GM18867 (cell line): ENCODE results near the gene ST6GALNAC5.
A peak's percentile ranks its signal among the peaks of the same experiment; 100 is the strongest.
"Not testable (repeated sequence)": the region's sequence is repeated elsewhere in the genome, so short reads cannot be mapped to it uniquely, and the experiment has no call there.

ENCODE experiments used
- ATAC-seq: cut with Tn5 transposase; IDR thresholded peaks from one replicate; pipeline ENCODE4 v1.9.1; 2021; ENCODE audit warnings: mild to moderate bottlenecking, moderate library complexity; ENCODE audit not compliant: unreplicated experiment

The ST6GALNAC5 gene

GRCh38 chr1:76865696-76866286, 1.5 kb upstream of the ST6GALNAC5 start:
- ATAC-seq: no peak

- ATAC-seq: no peak
Measured at GRCh38 chr1:76866566-76866965, 714 bp upstream of the ST6GALNAC5 start.

DNA sequence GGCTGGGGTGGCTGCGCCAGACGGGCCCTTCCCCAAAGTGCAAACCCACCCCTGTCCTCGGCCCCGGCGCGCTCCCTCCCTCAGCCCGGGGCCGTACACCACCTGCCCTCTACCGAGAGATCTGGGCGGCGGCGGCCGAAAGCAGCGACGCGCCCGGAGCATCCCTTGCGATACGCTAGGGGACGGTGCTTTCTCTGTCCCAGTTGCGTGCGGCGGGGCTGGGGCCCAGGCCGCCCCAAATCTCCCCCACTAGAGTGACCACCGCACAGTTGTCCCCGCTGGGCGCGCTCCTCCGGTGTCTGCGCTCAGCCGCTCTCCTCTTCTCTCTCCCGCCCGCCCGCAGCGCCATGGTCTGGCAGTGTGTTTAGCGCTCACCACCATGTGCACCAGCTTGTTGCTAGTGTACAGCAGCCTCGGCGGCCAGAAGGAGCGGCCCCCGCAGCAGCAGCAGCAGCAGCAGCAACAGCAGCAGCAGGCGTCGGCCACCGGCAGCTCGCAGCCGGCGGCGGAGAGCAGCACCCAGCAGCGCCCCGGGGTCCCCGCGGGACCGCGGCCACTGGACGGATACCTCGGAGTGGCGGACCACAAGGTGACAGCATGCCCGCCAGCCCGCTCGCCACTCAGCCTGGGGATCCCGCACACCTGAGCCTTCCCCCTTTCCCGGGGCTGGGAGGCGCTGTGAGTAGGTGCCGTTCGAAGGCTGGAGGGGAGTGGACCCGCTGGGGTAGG, 1.0 kb downstream of the ST6GALNAC5 start:
- ATAC-seq: peak; percentile 42

DNA sequence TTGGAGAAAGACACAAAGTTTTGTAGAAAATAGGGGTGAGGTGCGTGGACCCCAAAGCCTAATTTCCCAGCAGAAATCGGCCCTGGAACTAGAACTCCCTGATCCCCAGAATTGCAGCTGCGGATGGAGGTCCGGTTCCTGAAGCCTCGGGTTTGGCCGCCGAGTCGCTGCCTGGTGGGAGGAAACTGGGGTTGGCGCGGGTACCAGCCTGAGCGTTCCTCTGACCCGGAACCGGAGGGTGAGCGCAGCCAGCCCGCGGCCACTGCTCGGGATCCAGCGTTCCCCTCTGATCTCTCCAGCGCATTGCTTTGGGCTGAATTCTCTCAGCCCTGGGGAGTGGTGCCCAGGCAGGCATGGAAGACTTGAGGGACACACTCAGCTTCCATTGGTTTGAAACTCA, 1.6 kb downstream of the ST6GALNAC5 start:
- no peak for ATAC-seq

DNA sequence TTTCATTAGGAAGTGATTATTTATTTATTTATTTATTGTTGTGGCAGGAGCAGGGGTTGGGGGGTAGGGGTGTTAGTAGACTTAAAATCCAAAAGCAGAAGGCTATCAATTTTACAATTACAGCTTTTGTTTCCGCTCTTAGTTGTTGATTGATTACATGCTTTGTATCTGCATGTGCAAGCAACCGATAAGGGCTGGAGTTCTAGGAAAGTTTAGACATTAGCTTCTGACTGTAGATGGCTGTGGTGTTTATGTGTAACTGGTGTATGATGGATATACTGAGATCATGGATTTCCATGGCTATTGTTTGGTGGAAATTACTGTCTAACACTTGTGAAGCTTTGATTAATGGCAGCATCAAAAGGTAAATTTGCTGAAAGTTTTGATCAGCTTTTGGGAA, 2.8 kb downstream of the ST6GALNAC5 start:
- no peak for ATAC-seq

GRCh38 chr1:76871355-76871974, 4.2 kb downstream of the ST6GALNAC5 start:
- ATAC-seq: peak; percentile 98

DNA sequence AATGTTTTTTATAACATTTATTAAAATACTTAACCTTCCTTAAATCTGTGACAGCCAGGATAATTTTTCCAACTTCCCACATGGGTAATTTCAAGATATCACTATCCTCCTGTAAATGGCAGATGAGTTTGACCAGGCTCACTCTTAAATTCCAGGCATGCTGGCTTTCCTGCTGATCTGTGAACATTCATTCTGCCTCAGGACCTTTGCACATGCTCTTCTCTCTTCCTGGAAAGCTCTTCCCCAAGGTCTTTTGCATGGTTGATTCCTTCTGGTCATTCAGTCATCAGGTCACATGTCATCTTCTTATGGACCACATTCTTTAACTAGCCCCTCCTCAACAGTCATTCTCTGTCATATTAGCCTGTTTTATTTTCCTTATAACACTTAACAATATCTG, 5.7 kb downstream of the ST6GALNAC5 start:
- ATAC-seq: no peak

- ATAC-seq: no peak
Measured at GRCh38 chr1:76876655-76877395, 9.5 kb downstream of the ST6GALNAC5 start.

GRCh38 chr1:76879014-76879413, 11.7 kb downstream of the ST6GALNAC5 start:
- ATAC-seq: not testable (repeated sequence)

GRCh38 chr1:76881762-76882161, 14.5 kb downstream of the ST6GALNAC5 start:
- no peak for ATAC-seq

DNA sequence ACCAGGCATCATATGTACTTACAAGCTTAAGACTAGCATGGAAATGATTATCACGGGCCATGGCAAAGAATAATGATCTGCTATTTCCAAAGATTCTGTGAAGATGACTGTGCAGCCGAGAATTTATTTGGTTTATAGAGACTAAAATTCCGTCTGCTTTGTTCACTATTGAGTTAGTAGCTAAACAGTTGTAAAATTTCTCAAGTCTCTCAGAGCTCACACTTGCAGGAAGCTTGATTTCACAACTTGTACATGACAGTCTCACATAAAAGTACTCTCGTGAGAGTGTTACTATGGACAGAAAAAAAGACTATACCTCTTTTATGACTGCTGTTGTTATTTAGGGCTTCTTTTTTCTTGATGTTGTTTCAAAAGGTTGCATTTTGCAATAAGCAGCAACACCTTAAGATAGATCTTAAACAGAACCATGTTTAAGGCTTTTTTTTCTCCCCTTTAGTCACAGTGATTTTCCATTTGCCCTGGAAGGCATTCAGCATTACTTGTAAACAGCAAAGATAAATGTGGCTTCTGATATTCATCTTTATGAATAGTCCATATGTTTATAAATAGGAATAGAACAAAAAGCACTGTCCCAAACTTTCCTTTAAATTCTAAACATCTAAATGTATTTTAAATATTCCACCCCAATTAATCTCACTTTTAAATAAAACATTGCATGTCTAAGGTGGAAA, 24.8 kb downstream of the ST6GALNAC5 start:
- no peak for ATAC-seq

DNA sequence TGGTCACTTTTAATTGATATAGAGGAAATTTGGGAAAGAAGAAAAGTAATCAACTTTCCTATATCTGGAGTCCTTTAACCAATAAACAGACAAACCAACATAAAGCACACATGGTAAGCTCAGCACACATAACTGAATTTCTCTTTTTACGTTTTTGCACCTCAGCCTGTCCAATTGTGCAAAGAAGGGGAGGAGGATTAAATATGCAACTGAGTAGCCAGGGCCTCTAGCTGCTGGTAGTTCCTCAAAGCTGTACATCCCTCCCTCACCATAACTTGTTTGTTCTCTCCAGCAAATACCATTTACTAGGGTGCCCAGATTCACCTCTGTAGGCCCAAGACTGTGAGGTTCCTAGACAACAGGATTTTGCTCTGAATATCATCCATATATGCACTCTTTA, 25.4 kb downstream of the ST6GALNAC5 start:
- ATAC-seq: no peak

DNA sequence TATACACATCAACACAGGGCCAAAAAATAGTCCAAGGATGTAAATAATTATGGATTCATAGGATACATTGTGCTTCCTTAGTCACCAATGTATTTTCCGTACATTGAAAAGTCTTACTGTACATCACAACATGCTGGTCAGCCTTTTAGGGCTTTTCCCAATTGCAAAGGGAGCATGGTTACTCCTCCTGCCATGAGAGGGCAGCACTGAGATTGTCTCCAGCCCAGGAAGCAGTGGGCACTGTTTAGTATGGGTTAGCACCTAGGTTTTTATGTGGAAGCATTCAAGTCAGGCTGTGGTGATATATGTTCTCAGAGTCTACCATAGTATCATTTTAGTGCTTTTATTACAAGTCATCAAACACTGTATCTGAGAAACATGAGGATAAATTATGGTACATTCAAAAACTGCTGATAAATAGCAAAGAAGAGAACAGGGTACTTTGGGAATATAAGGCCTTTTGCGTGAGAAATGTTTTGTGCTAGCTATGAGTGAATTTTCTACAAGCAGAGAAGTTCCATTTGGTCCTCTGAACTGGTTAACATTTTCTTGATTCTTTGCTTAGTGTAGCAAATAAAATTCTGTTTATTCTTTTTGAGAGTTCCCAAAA, 34.0 kb downstream of the ST6GALNAC5 start:
- ATAC-seq: peak; percentile 100

DNA sequence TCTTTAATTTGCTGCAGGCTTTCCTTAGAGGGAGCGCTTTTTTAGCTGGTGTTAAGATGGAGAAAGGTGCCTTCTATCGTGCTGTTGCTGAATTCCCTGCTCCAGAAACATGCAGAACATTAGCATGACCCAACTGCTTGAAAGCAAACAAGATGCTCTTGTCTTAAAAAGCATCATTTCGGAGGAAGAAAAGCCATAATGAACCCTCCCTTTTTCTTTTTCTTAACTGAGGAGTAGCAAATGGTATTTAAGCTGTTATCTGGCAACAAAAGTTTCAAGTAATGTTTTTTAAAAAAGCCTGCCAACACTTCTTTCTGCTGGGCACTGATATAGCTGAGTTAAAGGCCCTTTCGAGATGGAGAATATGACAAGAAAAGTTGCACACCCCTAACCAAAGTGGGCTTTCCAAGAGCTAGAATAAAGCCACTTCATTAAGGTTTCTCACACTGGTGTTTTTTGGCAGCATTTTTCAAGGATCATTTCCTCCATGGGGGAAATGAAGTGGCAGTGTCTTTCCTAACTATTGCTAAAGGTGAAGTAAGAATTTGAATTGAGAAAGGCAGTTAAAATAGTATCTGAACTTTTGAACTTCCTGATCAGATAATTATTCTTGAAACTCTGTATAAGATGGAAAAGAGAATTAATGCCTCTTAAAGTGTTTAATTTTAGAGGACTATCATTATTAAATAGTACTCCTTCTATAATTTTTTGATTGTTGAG, 38.8 kb downstream of the ST6GALNAC5 start:
- no peak for ATAC-seq

GRCh38 chr1:76909311-76909710, 42.0 kb downstream of the ST6GALNAC5 start:
- ATAC-seq: no peak

- no peak for ATAC-seq
Measured at GRCh38 chr1:76919085-76919484, 51.8 kb downstream of the ST6GALNAC5 start.

DNA sequence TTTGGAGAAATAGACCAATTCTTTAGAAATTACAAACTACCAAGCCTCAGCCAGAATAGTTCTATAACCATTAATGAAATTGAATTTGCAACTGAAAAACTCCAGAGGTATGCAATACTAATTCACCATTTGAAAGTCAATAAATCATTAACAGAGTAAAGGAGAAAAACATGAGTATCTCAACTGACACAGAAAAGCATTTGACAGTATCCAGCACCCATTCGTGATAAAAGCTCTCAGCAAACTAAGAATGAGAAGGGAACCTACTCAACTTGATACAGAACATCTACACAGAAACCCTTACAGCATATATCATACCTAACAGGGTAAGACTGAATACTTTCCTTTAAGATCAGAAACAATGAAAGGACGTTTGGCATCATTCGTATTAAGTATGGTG, 54.3 kb downstream of the ST6GALNAC5 start:
- peak; percentile 66 for ATAC-seq

DNA sequence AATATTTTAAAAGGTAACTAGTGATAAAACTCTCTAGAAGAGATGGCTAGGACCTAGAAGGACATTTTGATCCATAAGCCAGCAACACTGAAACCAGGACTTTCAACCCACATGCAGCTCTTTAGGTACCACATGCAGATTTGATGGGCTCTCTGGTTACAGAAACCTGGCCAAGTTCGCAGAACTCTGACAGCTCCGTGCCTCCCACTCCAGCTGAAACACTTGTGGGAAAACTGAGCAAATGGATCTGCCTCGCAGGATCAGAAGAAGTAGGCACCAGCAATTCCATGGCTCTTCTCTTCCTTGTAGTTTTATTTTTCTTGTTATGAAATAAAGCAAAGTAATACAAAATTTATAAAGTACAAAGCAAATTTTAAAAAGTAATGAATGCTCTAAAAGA, 58.5 kb downstream of the ST6GALNAC5 start:
- no peak for ATAC-seq

- ATAC-seq: no peak
Measured at GRCh38 chr1:76928522-76928921, 61.2 kb downstream of the ST6GALNAC5 start.

GRCh38 chr1:76929136-76929535, 61.9 kb downstream of the ST6GALNAC5 start:
- ATAC-seq: no peak
